ENCODE results near the gene ZBTB38.

Gene ZBTB38

DNA sequence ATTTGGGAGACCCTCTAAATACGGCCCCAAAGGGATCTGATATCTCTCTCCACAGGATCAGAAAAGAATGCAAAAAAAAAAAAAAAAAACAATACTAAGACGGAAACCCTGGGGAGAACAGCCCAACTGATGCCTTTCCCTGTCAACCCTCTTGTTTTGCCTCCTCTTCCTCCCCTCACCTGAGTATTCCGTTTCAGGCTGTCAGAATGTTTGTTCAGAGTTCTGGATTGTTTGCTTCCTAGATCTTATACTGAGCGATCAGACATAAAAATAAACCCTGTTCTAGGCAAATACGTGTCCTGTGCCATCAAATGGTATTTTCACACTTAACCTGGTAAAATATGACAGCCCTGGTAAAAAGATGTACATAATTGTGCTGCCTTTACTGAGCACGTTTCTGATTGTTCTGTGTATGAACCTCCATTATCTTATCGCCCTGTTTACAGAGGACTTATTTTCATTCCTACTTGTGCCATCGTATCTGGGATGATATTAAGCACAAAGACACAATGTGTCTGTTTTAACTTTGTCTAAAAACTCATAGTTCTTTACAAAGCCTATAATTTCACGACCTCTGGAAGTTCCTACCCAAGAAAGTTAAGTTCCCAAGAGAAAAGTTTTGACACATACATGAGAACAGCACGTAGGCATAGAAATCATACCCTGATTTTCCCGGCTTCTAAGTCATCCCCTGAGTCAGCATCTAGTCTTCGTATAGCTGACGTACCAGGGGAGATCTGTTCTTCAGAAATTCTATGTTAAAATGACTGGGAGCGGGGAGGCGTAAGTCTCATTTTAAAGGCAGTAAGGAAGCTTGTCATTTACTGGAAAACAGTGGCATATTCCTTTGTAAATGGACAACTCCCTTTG is 856 bp downstream of the ZBTB38 start:
- DNase-seq = no peak

DNA sequence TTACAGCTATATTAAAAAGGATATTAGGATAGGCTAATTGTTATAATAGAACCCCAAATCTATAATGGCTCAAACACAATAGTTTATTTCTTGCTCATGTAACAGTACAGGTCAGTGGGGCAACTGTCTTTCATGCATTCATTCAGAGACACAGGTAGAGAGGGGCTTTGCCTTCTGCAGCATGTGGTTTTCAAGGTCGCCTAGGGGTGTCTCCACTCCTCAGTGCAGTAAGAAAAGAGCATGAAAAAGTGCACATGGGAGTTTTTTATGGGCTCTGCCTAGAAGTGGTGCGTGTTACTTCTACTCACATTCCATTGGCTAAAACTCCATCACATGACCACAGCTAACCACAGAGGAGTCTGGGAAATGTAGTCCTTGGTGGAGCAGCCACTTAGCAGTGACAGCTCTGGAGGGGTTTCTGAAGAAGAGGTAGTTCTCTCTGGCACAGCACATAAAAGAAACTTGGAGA is 1.8 kb downstream of the ZBTB38 start:
- DNase-seq = peak in 2 of 4 experiments; percentile 8 to 26

DNA sequence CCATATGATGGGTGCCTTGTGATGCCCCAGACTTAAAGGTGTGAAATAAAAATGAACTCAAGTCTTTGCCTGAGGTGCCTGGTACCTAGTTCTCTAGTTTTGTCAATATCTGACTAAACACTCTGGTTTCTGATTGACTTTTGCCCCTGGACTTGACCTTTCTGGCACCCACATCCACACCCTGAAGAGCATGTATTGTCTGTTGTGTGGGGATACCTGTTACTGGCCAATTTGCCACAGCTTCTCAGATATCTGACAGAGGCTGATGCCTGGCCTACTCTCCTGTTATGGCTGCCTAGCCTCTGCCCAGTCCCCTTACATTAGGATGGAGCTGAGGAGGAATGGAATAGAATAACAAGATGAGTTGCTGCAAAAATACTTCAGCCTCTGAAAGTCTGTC is 3.6 kb downstream of the ZBTB38 start:
- DNase-seq = no peak

DNA sequence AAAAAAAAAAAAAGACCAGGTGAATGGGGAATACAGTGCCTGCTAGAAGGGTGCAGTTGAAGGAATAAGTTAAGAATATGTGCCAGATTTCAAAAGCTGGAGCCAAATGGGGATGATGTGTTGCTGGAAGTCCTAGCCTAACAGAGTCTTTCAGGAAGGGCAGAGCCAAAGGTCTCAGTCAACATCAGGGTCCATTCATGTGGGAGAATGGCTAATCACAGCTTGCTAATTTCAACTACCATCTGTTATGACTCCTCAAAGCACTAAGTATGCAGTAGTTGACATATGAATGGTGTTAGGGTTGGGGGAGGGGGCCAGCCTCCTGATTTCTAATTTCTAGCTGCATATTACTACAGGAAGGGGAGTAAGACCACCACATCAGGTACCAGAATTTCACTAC is 4.4 kb downstream of the ZBTB38 start:
- DNase-seq = no peak

DNA sequence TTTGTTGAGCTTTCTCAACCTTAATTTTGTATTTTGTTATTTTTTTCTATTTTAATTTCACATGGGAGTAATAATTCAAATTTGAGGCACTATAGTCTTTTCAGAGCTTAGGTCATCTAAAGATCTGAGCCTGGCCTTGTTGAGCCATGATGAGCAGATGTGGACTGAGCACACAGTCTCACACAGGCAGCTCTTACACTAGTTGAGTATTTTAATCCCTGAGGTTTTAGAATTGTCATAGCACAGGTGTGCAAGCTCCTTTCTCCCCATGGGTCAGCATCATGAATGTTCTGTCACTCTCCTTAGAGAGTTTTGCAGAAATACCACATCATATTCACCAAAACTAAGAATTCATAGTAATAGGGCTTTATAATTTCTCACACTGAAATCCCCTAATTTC is 4.9 kb downstream of the ZBTB38 start:
- DNase-seq = no peak

DNA sequence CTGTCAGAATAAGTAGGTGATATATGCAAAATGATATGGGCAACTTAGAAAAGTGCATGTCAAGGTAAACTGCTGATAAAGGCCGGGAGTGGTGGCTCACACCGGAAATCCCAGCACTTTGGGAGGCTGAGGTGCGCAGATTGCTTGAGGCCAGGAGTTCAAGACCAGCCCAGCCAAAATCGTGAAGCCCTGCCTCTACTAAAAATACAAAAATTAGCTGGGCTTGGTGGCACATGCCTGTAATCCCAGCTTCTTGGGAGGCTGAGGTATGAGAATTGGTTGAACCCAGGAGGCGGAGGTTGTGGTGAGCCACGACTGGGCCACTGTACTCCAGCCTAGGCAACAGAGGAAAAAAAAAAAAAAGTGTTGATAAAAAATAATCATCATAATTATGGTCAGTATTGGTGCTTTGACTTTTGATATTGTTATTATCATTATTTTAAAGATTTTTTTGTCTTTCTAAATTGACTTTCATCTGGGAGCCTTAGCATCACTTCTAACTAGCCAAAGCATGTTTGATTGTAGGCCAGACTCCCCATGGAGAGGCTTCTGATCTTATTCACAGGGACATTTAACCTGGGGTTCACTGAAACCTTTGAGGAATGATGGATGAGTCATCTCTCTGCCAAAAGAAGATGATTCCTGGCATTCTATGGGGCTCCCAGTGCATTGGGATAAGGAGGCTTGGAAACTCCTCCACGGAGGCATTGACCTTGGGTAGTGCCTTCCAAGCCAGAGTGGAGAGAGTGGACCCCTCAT is 5.6 kb downstream of the ZBTB38 start:
- no peak for DNase-seq

DNA sequence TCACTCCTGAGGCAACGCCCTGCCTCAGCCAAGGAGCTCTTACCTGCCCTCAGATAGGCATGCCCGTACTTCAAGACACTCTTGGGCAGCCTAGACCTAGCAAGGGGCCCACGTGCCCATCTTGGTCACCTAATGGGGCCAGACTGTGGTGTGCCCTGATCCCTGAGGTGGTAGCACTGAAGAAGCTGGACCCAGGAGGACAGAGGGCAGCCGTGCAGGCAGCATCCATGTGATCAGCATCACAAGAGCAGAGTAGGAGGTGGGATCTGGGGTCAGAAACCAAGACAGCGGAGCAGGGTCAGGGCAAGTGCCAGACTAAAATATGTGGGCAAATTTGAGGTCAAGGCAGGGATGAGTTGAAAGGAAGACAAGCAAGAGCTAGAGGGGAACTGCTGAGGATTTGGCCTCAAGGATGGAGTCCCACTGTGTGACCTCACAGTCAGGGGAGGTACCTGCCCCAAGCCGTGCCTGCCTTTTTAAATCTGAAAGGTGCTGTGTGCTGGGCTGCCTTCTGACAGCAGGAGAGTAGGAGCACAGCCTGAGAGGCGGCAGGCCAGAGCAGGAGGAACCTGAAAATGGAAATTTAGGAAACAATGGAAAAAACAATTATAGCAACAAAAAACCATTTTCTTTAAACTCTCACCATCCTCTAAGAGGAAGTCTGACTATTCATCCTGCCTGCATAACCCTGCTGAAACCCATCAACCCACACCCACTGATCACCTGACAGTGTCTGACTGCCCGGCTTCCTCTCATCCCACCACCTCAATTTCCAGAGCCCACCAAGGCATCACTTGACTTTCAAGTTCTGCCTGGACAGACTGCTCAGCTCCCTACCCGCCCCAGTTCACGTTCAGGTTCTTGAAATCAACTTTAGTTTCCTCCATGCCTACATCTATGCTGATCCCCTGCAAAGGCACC is 7.3 kb downstream of the ZBTB38 start:
- DNase-seq = no peak

DNA sequence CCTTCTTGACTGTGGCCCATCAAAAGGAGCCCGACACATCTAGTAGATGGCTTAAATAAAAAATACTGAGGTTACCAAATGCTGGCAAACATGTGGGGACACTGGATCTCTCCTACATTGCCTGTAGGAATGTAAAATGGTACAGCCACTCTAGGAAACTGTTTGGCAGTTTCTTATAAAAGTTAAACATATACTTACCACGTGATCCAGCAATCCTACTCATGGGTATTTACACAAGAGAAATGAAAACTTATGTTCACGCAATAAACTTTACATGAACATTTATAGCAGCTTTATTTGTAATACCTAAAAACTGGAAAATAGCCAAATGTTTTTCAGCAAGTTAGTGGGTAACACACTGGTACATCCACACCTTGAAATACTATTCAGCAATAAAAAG is 9.1 kb downstream of the ZBTB38 start:
- no peak for DNase-seq

DNA sequence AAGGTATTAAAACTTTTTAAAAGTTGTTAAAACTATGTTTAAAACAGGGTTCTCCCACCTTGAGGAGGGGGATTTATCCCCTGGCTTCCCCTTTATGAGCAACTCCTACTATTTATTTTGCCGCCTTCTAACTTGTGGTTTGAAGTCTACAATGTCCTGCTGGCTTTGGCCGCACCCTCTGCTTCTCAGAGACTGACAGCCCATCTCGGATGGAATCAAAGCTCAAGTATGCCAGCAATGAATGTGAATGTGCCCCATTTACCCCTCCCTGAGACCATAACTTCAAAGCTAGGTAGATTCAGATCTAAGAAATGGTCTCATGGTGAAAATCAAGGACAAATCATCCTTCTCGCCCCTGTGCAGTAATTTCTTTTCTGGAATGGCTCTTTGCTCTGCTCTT is 10.3 kb downstream of the ZBTB38 start:
- no peak for DNase-seq

DNA sequence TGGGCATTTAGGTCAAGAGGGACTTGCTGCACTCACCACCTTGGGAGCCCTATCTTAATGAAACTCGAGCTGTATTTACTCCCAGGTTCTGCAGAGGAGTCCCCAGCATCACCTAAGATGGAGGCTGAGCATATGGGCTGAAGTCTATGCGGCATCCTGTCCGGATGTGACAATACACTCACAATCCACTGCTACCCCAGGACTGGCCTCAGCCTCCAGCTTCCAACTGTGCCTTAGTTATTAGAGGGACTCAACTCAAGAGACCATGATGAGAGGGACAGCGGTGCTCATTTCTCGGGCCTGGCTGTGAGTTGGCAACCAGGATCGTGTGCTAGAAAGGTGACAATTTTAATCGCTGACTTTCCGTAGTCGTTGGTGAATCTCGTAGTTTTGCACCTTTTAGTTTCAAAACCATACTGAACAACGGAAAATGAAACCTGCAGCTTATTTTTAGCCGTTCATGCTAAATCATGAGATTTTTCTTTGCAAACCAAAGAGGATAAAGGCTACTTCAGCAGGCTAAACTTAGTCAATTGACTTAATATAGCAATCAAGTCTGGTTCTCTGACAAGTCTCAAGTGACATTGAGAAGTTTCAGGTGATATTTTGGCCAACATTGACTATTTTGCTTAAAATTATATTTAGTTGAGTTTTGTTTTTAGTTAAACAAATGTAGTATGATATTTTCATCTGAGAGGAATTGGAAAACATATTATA is 11.1 kb downstream of the ZBTB38 start:
- no peak for DNase-seq

DNA sequence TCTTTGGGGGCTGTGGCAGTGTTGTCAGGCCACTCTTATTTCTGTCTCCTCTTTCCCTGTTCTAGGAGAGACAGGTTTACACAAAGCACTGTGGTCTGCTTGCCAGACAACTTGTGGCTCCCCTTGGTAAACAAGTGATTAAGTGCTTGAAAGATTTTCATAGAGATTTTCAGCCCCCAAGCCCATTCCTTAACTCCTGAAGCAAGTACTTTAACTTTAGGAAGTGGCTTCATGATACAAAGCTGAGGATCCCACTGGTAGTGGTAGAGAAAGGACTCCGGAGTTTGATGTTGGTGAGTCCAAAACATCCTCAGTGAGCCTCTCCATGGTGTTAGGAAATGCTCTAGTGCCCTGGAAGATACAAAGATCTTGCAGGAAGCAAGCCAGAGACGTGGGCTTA is 12.0 kb downstream of the ZBTB38 start:
- no peak for DNase-seq

DNA sequence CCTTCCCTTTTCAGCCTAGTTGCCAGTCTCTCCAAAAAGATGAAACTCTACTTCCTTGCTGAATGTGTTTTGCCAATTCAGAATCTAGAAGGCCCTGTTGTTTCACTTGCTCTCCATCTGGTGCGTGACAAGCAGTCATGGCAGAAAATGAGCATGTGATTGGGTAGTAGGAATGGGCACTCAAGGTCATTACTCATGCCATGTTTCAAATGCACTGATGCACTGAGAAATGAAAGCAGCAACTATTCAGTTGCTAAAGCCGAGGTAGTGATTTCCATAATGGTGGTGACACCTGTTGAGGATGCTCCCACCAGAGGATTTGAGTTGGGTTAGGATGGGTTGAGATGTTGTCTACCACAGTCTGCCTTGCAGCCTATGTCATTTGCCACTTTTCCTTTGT is 12.7 kb downstream of the ZBTB38 start:
- no peak for DNase-seq

DNA sequence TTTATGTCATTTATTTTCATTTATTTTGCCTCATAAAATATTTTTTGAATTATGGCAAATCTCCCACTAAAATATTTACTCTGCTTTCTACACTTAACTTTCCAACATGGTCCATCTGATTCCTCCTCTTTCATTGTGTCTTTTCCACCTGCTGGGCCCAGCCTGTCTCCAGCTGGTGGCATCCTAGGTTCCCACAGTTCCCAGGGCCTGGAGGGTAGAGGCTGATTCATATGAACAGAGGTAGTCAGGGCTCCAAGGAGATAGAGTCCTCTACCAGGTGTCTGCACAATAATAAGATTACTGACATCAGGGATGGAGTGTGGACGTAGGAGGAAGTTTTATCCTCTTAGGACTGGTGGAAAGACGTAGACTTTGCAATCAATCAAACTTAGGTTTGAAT is 14.3 kb downstream of the ZBTB38 start:
- DNase-seq = no peak

DNA sequence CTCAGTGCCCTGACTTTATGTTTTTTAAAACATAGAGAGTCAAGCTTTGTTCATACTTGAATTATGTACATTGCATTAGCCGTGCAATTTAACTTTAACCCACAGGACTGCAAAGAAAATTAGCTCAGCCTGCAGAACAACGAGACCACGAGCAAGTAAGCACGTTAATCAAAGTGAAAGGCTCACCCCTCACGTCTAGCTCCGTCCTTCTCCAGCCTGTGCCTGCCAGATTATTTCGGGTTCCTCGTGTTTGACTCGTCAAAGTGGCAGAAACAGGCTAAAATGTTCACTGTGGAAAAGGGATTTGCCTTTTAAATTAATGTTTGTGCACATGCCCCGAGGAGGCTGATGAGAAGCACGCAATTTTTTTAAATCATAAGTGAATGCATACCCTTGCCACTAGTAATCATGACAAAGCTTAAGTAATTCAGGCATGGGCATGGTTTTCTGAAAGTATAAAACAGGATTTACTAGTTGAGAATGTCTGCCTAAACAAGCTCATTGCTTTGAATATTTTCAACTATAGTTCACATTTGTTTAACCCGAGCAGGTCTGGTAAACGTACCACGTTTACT is 15.3 kb downstream of the ZBTB38 start:
- no peak for DNase-seq

DNA sequence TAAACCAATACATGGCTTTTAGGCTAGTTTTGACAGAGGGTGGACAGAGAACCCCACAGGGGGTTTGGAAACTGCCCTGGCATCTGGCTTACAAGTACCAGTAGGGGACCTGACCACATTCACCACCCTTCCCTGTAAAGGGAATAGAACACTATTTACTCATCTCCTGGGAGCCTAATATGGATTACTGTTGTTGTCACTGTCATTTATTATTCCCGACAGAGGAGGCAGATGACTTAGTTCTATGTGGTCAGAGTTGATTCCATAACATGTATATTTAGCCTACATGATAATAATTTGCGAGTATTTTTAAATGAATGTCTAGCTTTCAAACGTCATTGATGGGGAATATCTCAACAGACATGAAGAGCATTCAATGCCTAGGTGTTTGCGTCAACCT is 15.9 kb downstream of the ZBTB38 start:
- no peak for DNase-seq

DNA sequence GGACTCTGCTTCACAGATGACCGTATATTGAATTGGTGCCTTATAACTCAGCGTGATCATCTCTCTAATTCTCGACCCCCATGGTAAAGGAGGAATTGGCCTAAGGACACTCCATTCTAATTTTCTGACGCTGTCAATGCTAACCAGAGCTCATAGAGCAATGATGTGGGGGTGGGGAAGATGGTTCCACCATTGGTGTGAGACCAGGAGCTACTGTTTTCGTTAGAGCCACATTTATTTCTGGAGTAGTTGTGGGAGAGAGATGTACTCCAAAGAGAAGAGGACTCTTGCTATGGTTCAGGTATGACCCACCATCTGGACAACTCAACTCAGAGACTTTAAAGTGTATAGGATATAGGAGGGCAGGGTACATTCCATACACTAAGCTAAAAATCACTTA is 16.3 kb downstream of the ZBTB38 start:
- no peak for DNase-seq

DNA sequence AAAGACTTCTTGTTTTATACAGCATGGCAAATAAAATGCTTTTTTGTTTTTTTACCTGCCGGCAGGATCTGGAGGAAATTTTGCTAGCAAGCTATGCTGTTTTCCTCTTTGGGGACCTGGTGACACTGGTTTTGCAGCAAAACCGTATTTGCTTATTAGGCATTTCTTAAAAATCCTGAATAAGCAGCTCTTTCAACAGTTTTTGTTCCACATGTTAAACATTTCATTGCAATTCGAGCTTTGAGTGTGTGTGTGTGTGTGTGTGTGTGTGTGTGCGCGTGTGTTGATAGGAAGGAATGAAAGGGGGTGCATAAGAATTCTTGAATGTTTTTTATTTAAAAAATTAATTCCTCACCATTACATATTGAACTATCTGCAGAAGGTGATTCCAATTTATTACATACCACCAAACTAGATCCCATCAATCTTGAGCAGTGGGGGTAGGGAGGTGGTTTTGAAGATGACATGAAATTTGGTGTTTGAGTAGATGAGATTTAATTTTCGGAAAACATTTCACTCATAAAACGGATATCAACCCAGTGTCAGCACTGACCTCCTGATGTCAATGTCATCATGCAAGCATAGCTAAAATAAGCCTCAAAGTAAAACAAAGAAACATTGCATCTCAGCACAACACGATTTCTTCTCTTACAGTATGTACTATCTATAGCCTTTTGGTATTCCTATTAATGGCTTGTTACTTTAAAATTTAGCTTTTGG is 17.3 kb downstream of the ZBTB38 start:
- DNase-seq = no peak

DNA sequence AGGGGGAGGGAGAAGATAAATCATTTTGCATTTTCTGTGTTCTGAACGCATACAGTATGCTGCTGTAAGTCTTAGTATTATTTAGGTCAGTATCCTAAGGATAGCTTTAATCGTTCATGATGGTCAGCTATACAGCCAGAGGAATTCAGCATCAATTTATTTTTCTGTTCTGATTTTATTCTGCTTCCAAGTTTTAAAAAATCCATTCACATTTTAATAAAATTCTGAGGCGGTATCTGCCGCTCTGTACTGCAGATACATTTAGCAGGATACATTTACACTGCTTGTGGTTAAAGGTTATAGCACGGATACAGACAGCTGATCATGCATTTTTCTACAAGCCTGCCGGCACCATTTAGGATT is 17.8 kb downstream of the ZBTB38 start:
- no peak for DNase-seq

DNA sequence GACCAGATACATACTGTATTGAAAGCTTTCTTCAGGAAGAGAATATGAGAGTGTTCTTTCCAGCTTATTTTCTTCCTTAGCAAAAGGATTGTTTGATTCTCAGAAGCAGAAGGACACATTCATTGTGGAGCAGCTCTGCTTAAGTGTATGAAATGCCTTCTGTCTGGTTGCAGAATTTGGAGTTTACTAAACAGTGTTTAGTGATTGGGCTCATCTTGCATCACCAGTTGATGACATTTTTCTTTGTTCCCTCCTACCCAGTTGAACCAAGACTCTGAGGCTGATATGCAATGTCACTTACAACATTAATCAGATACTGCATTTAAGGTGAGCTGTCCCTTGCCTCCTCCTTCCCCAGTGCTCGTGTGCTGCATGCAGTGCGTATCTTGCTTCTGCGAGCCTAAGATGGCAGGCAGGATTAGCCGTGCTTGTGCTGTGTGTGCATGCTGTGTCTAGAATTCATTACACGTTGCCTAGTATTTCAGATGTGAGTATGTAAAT is 18.4 kb downstream of the ZBTB38 start:
- no peak for DNase-seq

DNA sequence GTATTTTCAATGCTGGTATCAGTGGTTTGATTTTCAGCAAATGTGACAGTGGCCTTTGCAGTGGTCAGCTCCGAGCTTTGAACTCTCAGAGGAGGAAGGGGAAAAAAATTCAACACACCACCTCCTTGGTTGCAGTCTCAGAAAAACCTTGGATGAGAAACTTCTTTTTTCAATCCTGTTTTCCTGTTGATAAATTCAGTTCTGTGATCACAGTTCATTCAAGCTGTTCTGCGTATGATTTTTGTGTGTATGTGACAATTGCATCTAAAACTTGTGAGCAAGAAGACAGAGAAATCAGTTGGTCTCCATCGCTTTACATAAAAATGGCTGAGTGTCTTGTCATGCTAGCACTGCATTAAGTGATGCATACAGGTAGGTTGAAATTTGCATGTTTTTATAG is 19.2 kb downstream of the ZBTB38 start:
- DNase-seq = no peak

DNA sequence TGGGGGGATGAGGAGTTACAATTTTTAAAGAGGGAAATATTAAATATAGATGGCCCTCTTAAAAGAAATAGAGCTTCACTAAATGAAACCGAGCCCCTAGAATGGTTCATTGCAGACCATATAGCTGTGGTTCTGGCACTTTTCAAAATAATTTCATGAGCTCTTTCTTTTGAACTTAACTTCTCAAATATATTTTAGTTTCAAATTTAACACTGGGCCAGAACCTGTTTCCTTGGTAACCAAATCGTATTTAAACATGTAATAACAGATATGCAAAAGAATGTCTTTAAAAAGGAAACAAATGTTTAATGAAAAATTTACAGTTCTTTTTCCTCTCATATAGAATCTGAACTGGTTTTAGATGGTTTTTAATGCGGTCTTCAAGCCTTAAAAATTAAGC is 20.1 kb downstream of the ZBTB38 start:
- no peak for DNase-seq

Measured in activated naive CD4-positive, alpha-beta T cell (primary cell).